OCI-LY3 (cell line): ENCODE data around the gene ITPR1.

Experiments used
- H2AFZ ChIP-seq: fragments of 200-600, 300-600 bp; shearing (Covaris generic); 2 replicates; pipeline ENCODE4 v1.6.0; 2014; ENCODE audit warnings: antibody characterized with exemption, low read depth, low read length
- H3K27ac ChIP-seq: fragments of 200-600, 300-600 bp; sonication (generic); 2 replicates; pipeline ENCODE4 v1.5.1; 2014; ENCODE audit warnings: mild to moderate bottlenecking, low read length, moderate library complexity, mixed read lengths
- H3K27me3 ChIP-seq: fragments of 200-600, 300-600 bp; sonication (generic); 2 replicates; pipeline ENCODE4 v1.6.1; 2014; ENCODE audit warnings: low read depth, low read length, mixed read lengths
- H3K36me3 ChIP-seq: fragments of 200-600, 300-600 bp; sonication (generic); replicated peaks from 2 replicates; pipeline ENCODE3; 2014; ENCODE audit warnings: low read depth, low read length, mixed read lengths
- H3K4me1 ChIP-seq: fragments of 300-600, 200-600 bp; sonication (generic); 2 replicates; pipeline ENCODE4 v1.6.1; 2014; ENCODE audit warnings: low read length, mixed read lengths
- H3K4me2 ChIP-seq: fragments of 200-600, 300-600 bp; sonication (generic); 2 replicates; pipeline ENCODE4 v1.6.1; 2014; ENCODE audit warnings: low read length, mixed read lengths
- H3K4me3 ChIP-seq: fragments of 300-600, 200-600 bp; sonication (generic); 2 replicates; pipeline ENCODE4 v1.5.1; 2014; ENCODE audit warnings: antibody characterized with exemption, mild to moderate bottlenecking, low read length, moderate library complexity
- H3K79me2 ChIP-seq: fragments of 300-600, 200-600 bp; shearing (Covaris generic); 2 replicates; pipeline ENCODE4 v1.6.1; 2014; ENCODE audit warnings: mild to moderate bottlenecking, low read length, mixed read lengths
- H3K9ac ChIP-seq: fragments of 300-600, 200-600 bp; shearing (Covaris generic); 2 replicates; pipeline ENCODE4 v1.6.0; 2014; ENCODE audit warnings: mild to moderate bottlenecking, low read length, moderate library complexity
- H3K9me3 ChIP-seq: fragments of 200-600, 300-600 bp; shearing (Covaris generic); 2 replicates; pipeline ENCODE4 v1.6.1; 2014; ENCODE audit warnings: low read length, mixed read lengths; ENCODE audit not compliant: insufficient read depth
- H4K20me1 ChIP-seq: fragments of 200-600, 300-600 bp; sonication (generic); 2 replicates; pipeline ENCODE4 v1.6.1; 2016; ENCODE audit warnings: low read length, mixed read lengths; ENCODE audit not compliant: insufficient read depth
- CTCF ChIP-seq: fragments of 200-600, 300-600 bp; sonication (generic); IDR thresholded peaks from 2 replicates; pipeline ENCODE4 v1.5.1; 2014; ENCODE audit warnings: antibody characterized with exemption, low read length, low read depth
- EZH2phosphoT487 ChIP-seq: fragments of 200-600 bp; shearing (Covaris generic); IDR thresholded peaks from 2 replicates; pipeline ENCODE4 v1.6.1; 2018; ENCODE audit warnings: antibody characterized with exemption, mixed run types, low read depth

ITPR1 gene

DNA sequence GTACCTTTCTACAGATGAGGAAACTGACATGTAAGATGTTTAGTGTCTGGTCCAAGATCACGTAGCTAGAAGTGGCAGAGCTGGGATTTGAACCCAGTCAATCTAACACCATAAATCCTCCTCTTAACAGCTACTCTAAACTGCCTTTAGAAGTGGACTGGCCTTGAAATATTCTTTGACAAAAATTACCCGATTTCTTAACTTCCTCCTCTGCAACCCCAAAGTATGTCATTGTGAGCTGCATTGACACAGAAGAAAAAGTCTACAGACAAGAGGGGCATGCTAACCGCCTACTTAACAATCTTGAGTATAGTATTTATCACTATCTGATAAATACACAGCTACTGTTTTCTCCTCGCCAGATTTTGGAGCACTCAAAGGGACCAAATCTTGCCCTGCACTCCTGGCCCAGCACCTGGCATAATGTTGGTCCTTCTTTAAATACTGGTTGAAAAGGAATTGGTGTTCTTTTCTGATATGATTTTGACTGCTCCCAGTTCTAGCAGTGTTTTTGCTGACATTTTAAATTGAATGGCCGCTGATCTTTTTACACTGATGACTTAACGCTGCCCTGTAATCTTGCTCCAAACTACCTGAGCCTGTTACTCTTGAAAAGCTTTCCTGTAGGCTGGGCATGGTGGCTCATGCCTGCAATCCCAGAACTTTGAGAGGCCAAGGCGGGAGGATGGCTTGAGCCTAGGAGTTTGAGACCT, 36.9 kb downstream of the ITPR1 start:
- Histone ChIP-seq H3K9ac (no peak overlapping the region), H3K4me2 (no peak overlapping the region), H3K4me3 (no peak overlapping the region), H3K27me3 (no peaks in the 10 kb centered on the region), H4K20me1 (no peaks in the 10 kb centered on the region), H3K79me2 (no peaks in the 10 kb centered on the region), H2AFZ (no peak overlapping the region), H3K4me1 (no peaks in the 10 kb centered on the region), H3K36me3 (no peaks in the 10 kb centered on the region), H3K9me3 (no peaks in the 10 kb centered on the region), H3K27ac (no peak overlapping the region)
- TF ChIP-seq EZH2phosphoT487, result no peak
- TF ChIP-seq CTCF, result no peak

DNA sequence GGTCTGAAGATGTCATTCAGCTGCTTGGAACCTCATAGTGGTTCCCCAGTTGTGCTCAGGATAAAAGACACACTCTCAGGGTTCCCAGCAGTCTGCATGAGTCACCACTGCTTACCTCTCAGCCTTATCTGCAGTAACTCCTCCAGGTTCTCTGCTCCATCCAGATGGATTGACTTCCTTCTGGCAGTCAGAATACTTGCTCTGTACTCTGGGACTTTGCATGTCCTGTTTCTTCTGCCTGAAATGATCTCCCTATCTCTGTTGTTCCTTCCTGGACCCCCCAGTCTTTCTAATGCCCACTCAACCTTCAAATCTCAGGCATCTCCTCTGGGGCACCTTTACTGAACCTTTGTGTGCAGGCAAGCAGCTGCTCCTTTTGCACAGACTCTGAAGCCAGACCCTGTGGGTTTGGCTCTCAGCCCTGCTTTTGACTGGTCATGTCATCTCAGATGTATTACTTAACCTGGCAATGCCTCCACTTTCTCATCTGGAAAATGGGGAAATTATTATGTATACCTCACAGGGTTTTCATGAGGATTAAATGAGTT, 38.4 kb downstream of the ITPR1 start:
- H4K20me1 ChIP-seq, result no peaks in the 10 kb centered on the region
- no peak overlapping the region for H2AFZ ChIP-seq
- no peak overlapping the region for H3K27ac ChIP-seq
- H3K4me3 ChIP-seq, result no peak overlapping the region
- H3K27me3 ChIP-seq, result no peaks in the 10 kb centered on the region
- H3K4me2 ChIP-seq, result no peak overlapping the region
- H3K36me3 ChIP-seq, result no peaks in the 10 kb centered on the region
- TF ChIP-seq EZH2phosphoT487 (no peak), CTCF (no peak)
- no peaks in the 10 kb centered on the region for H3K4me1 ChIP-seq
- no peak overlapping the region for H3K9ac ChIP-seq
- no peaks in the 10 kb centered on the region for H3K79me2 ChIP-seq
- no peaks in the 10 kb centered on the region for H3K9me3 ChIP-seq

- Histone ChIP-seq H4K20me1 (no peaks in the 10 kb centered on the region), H2AFZ (no peak overlapping the region), H3K27ac (no peak overlapping the region), H3K4me2 (no peak overlapping the region), H3K4me1 (no peaks in the 10 kb centered on the region), H3K36me3 (no peaks in the 10 kb centered on the region), H3K79me2 (no peaks in the 10 kb centered on the region), H3K27me3 (0 out of 2 replicates have a peak, but pooled peaks cover 2% of the 10 kb centered on the region), H3K9me3 (no peaks in the 10 kb centered on the region), H3K9ac (no peak overlapping the region), H3K4me3 (no peak overlapping the region)
- TF ChIP-seq EZH2phosphoT487 (no peak), CTCF (no peak)
Measured at GRCh38 chr3:4532535-4533112, 39.5 kb downstream of the ITPR1 start.
